ENCODE results near the gene LGR5. TPM values are rescaled to one million over a fixed set of nuclear protein-coding genes. Genes with fewer than 3 reads are reported as not detected.

The LGR5 gene
- total and polyA plus RNA-seq, 2 donors (not counting 1 experiment from before 2014, with no cell fraction given) = not detected

GRCh38 chr12:71452006-71452405 lies 12.4 kb downstream of the LGR5 start:
- Histone ChIP-seq H2AFZ (ENCODE audit: low read length) (no peak overlapping the region), H3K27me3 (ENCODE audit: control insufficient read depth, insufficient read depth, low read length) (peaks cover 13% of the 10 kb centered on the region), H3K4me2 (ENCODE audit: extremely low read depth, insufficient read depth, low read length) (no peak overlapping the region), H3K36me3 (ENCODE audit: control insufficient read depth, insufficient read depth, low read length) (no peaks in the 10 kb centered on the region), H3K27ac (ENCODE audit: insufficient read depth, low read length) (no peak overlapping the region), H4K20me1 (ENCODE audit: control insufficient read depth, extremely low read depth, insufficient read depth, low read length) (no peaks in the 10 kb centered on the region), H3K79me2 (ENCODE audit: control insufficient read depth, insufficient read depth, low read length) (no peaks in the 10 kb centered on the region), H3K4me1 (ENCODE audit: control insufficient read depth, extremely low read depth, insufficient read depth, low read length) (no peaks in the 10 kb centered on the region), H3K4me3 (replicated peaks in 1 of 4; ENCODE audit: control extremely low read depth in 1 of 4, insufficient read depth in 1 of 4, low read depth in 3 of 4, low read length in 4 of 4) (no peak overlapping the region), H3K9ac (ENCODE audit: insufficient read depth, low read length) (no peak overlapping the region), H3K9me3 (ENCODE audit: control insufficient read depth, insufficient read depth, low read depth, low read length) (no peaks in the 10 kb centered on the region)
- no peak for DNase-seq (ENCODE audit: low read depth in 2 of 2)
- TF ChIP-seq CTCF (conservative IDR thresholded peaks at IDR 0.05 in 1 of 2, IDR thresholded peaks at IDR 0.05 in 1 of 2; ENCODE audit: low read depth in 1 of 2, low read length in 2 of 2) = no peak

- H3K27ac ChIP-seq (ENCODE audit: insufficient read depth, low read length) = no peak overlapping the region
- H2AFZ ChIP-seq (ENCODE audit: low read length) = no peak overlapping the region
- no peak overlapping the region for H3K9ac ChIP-seq (ENCODE audit: insufficient read depth, low read length)
- TF ChIP-seq CTCF (conservative IDR thresholded peaks at IDR 0.05 in 1 of 2, IDR thresholded peaks at IDR 0.05 in 1 of 2; ENCODE audit: low read depth in 1 of 2, low read length in 2 of 2) (no peak), EZH2 (IDR thresholded peaks at IDR 0.05; ENCODE audit: low read length, missing control alignments) (no peak)
- no peak for DNase-seq (ENCODE audit: low read depth in 2 of 2)
- H4K20me1 ChIP-seq (ENCODE audit: control insufficient read depth, extremely low read depth, insufficient read depth, low read length) = no peaks in the 10 kb centered on the region
- peaks cover 3% of the 10 kb centered on the region for H3K27me3 ChIP-seq (ENCODE audit: control insufficient read depth, insufficient read depth, low read length)
- H3K4me1 ChIP-seq (ENCODE audit: control insufficient read depth, extremely low read depth, insufficient read depth, low read length) = no peaks in the 10 kb centered on the region
- no peaks in the 10 kb centered on the region for H3K9me3 ChIP-seq (ENCODE audit: control insufficient read depth, insufficient read depth, low read depth, low read length)
- H3K4me2 ChIP-seq (ENCODE audit: extremely low read depth, insufficient read depth, low read length) = no peak overlapping the region
- no peak overlapping the region for H3K4me3 ChIP-seq (replicated peaks in 1 of 4; ENCODE audit: control extremely low read depth in 1 of 4, insufficient read depth in 1 of 4, low read depth in 3 of 4, low read length in 4 of 4)
- H3K79me2 ChIP-seq (ENCODE audit: control insufficient read depth, insufficient read depth, low read length) = no peaks in the 10 kb centered on the region
- no peaks in the 10 kb centered on the region for H3K36me3 ChIP-seq (ENCODE audit: control insufficient read depth, insufficient read depth, low read length)
Observed at GRCh38 chr12:71455028-71455737, 15.6 kb downstream of the LGR5 start.

- Histone ChIP-seq H3K9ac (ENCODE audit: insufficient read depth, low read length) (no peak overlapping the region), H3K4me2 (ENCODE audit: extremely low read depth, insufficient read depth, low read length) (no peak overlapping the region), H3K79me2 (ENCODE audit: control insufficient read depth, insufficient read depth, low read length) (no peaks in the 10 kb centered on the region), H3K4me1 (ENCODE audit: control insufficient read depth, extremely low read depth, insufficient read depth, low read length) (no peaks in the 10 kb centered on the region), H3K9me3 (ENCODE audit: control insufficient read depth, insufficient read depth, low read depth, low read length) (no peaks in the 10 kb centered on the region), H4K20me1 (ENCODE audit: control insufficient read depth, extremely low read depth, insufficient read depth, low read length) (no peaks in the 10 kb centered on the region), H3K27me3 (ENCODE audit: control insufficient read depth, insufficient read depth, low read length) (peaks cover 3% of the 10 kb centered on the region), H2AFZ (ENCODE audit: low read length) (no peak overlapping the region), H3K4me3 (replicated peaks in 1 of 4; ENCODE audit: control extremely low read depth in 1 of 4, insufficient read depth in 1 of 4, low read depth in 3 of 4, low read length in 4 of 4) (no peak overlapping the region), H3K27ac (ENCODE audit: insufficient read depth, low read length) (no peak overlapping the region), H3K36me3 (ENCODE audit: control insufficient read depth, insufficient read depth, low read length) (no peaks in the 10 kb centered on the region)
- TF ChIP-seq EZH2 (IDR thresholded peaks at IDR 0.05; ENCODE audit: low read length, missing control alignments) (no peak), CTCF (conservative IDR thresholded peaks at IDR 0.05 in 1 of 2, IDR thresholded peaks at IDR 0.05 in 1 of 2; ENCODE audit: low read depth in 1 of 2, low read length in 2 of 2) (no peak)
- DNase-seq (ENCODE audit: low read depth in 2 of 2) = no peak
Observed at GRCh38 chr12:71456316-71456715, 16.7 kb downstream of the LGR5 start.
